ENCODE data around the gene QRFP.

The QRFP gene

GRCh38 chr9:130847306-130848217 lies 49.0 kb downstream of the QRFP start:
- no peak for DNase-seq

GRCh38 chr9:130846487-130847305 lies 49.9 kb downstream of the QRFP start:
- no peak for DNase-seq

- no peak for DNase-seq
These were observed 50.6 kb downstream of the QRFP start for GRCh38 chr9:130845901-130846481.

GRCh38 chr9:130845254-130845653 lies 51.4 kb downstream of the QRFP start:
- DNase-seq, result no peak

GRCh38 chr9:130844044-130844451 lies 52.6 kb downstream of the QRFP start:
- no peak for DNase-seq

- DNase-seq, result no peak
These were observed 53.3 kb downstream of the QRFP start for GRCh38 chr9:130843049-130843908.
